IMR-90 (cell line): Measurements from ENCODE around the gene ITPR2.

Experiments
- CEBPB ChIP-seq: IDR thresholded peaks from 2 replicates; pipeline ENCODE4 v1.6.1; 2012; ENCODE audit warnings: low read depth, low read length, improper control_type of control experiment
- MAZ ChIP-seq: IDR thresholded peaks from 2 replicates; pipeline ENCODE4 v1.6.1; 2012; ENCODE audit warnings: low read depth, mild to moderate bottlenecking, low read length, improper control_type of control experiment, moderate library complexity, borderline replicate concordance
- RFX5 ChIP-seq: IDR thresholded peaks from 2 replicates; pipeline ENCODE4 v1.8.0; 2012; ENCODE audit warnings: low read depth, mild to moderate bottlenecking, low read length, moderate library complexity
- SMC3 ChIP-seq: fragments of 150-350 bp; IDR thresholded peaks from 2 replicates; pipeline ENCODE4 v1.6.1; 2016; ENCODE audit warnings: low read depth, mild to moderate bottlenecking, antibody characterized with exemption, low read length, moderate library complexity
- TF ChIP-seq, protein P1 (sequence below): conservative IDR thresholded peaks from 2 replicates; pipeline ENCODE4 v1.5.1; 2012; ENCODE audit warnings: mild to moderate bottlenecking, low read depth, low read length, improper control_type of control experiment

GRCh38 chr12:26694402-26694801 lies 138.6 kb downstream of the ITPR2 start:
- TF ChIP-seq, protein P1, sequence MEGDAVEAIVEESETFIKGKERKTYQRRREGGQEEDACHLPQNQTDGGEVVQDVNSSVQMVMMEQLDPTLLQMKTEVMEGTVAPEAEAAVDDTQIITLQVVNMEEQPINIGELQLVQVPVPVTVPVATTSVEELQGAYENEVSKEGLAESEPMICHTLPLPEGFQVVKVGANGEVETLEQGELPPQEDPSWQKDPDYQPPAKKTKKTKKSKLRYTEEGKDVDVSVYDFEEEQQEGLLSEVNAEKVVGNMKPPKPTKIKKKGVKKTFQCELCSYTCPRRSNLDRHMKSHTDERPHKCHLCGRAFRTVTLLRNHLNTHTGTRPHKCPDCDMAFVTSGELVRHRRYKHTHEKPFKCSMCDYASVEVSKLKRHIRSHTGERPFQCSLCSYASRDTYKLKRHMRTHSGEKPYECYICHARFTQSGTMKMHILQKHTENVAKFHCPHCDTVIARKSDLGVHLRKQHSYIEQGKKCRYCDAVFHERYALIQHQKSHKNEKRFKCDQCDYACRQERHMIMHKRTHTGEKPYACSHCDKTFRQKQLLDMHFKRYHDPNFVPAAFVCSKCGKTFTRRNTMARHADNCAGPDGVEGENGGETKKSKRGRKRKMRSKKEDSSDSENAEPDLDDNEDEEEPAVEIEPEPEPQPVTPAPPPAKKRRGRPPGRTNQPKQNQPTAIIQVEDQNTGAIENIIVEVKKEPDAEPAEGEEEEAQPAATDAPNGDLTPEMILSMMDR, result no peak
- TF ChIP-seq CEBPB (no peak), MAZ (no peak), SMC3 (no peak), RFX5 (no peak)
